Endothelial cell (in vitro differentiated cells): ENCODE data around the gene TTLL8. TPM values are rescaled to one million over a fixed set of nuclear protein-coding genes. Genes with fewer than 3 reads are reported as not detected.
"Not testable (repeated sequence)": the region's sequence is repeated elsewhere in the genome, so short reads cannot be mapped to it uniquely, and the experiment has no call there.

Experiments used
- DNase-seq: peaks from one replicate; pipeline ENCODE4 v3.0.0; 2021; ENCODE audit warnings: low spot score
- H3K27ac Mint-ChIP-seq: one replicate; pipeline ENCODE4 v1.8.0; 2021; ENCODE audit warnings: mixed read lengths, inconsistent platforms; ENCODE audit not compliant: unreplicated experiment
- H3K27me3 Mint-ChIP-seq: one replicate; pipeline ENCODE4 v1.8.0; 2021; ENCODE audit warnings: mild to moderate bottlenecking, moderate library complexity, mixed read lengths, inconsistent platforms; ENCODE audit not compliant: unreplicated experiment
- H3K36me3 Mint-ChIP-seq: one replicate; pipeline ENCODE4 v1.8.0; 2021; ENCODE audit warnings: mild to moderate bottlenecking, low read depth, mixed read lengths, inconsistent platforms; ENCODE audit not compliant: unreplicated experiment
- H3K4me1 Mint-ChIP-seq: one replicate; pipeline ENCODE4 v1.8.0; 2021; ENCODE audit warnings: mild to moderate bottlenecking, mixed read lengths, inconsistent platforms; ENCODE audit not compliant: unreplicated experiment
- H3K4me3 Mint-ChIP-seq: one replicate; pipeline ENCODE4 v1.8.0; 2021; ENCODE audit warnings: mild to moderate bottlenecking, mixed read lengths, inconsistent platforms; ENCODE audit not compliant: unreplicated experiment
- H3K9me3 Mint-ChIP-seq: one replicate; pipeline ENCODE4 v1.8.0; 2021; ENCODE audit warnings: mixed read lengths, inconsistent platforms; ENCODE audit not compliant: unreplicated experiment
- CTCF ChIP-seq: fragments of 200-600 bp; sonication (generic); IDR thresholded peaks from one replicate; pipeline ENCODE4 v1.5.0; 2021; ENCODE audit warnings: antibody characterized with exemption; ENCODE audit not compliant: unreplicated experiment
- total RNA-seq: library from RNA; stranded (reverse); fragmentation: NEBNext Ultra II Directional; extraction: Animal tissue kit (Norgen Biotek cat#: 25700); gene quantifications from one replicate; pipeline ENCODE4 v1.2.1, GENCODE V29; 2021; ENCODE audit not compliant: unreplicated experiment

The TTLL8 gene
- total RNA-seq, 1 donor from 2014 or later, result not detected

- H3K4me1 Mint-ChIP-seq, result peaks cover 5% of the 10 kb centered on the region
- no peaks in the 10 kb centered on the region for H3K36me3 Mint-ChIP-seq
- no peak overlapping the region for H3K27ac Mint-ChIP-seq
Measured at GRCh38 chr22:50087646-50088045, 29.5 kb upstream of the TTLL8 start.

GRCh38 chr22:50086975-50087374 is 28.9 kb upstream of the TTLL8 start:
- not testable (repeated sequence) for H3K27ac Mint-ChIP-seq, H3K4me1 Mint-ChIP-seq, H3K4me3 Mint-ChIP-seq, DNase-seq, H3K9me3 Mint-ChIP-seq, H3K27me3 Mint-ChIP-seq, H3K36me3 Mint-ChIP-seq

More at GRCh38 chr22:50087646-50088045, 29.5 kb upstream of the TTLL8 start:
- no peak for TF ChIP-seq CTCF
- Mint-ChIP-seq H3K9me3 (peaks cover 6% of the 10 kb centered on the region), H3K27me3 (peaks cover 8% of the 10 kb centered on the region), H3K4me3 (no peak overlapping the region)
- DNase-seq, result no peak

GRCh38 chr22:50086526-50086925 is 28.4 kb upstream of the TTLL8 start:
- no peak for DNase-seq
- peaks cover 6% of the 10 kb centered on the region for H3K9me3 Mint-ChIP-seq
- TF ChIP-seq CTCF, result no peak
- H3K27ac Mint-ChIP-seq, result no peak overlapping the region
- H3K27me3 Mint-ChIP-seq, result peaks cover 10% of the 10 kb centered on the region
- H3K4me1 Mint-ChIP-seq, result peaks cover 5% of the 10 kb centered on the region
- H3K4me3 Mint-ChIP-seq, result no peak overlapping the region
- no peaks in the 10 kb centered on the region for H3K36me3 Mint-ChIP-seq

GRCh38 chr22:50085211-50085972 is 27.3 kb upstream of the TTLL8 start, which contains the start of gene MLC1:
Gene MLC1, minus strand, starts transcription at chr22:50085426. Its CDS starts 524 bp downstream, at chr22:50084902.
- TF ChIP-seq CTCF, result no peak
- Mint-ChIP-seq H3K4me1 (peaks cover 5% of the 10 kb centered on the region), H3K9me3 (peaks cover 6% of the 10 kb centered on the region), H3K4me3 (no peak within 1 kb of the TSS), H3K27ac (no peak within 1 kb of the TSS), H3K36me3 (no peaks in the 10 kb centered on the region), H3K27me3 (peaks cover 10% of the 10 kb centered on the region)
- DNase-seq, result no peak

GRCh38 chr22:50084614-50085021 is 26.5 kb upstream of the TTLL8 start:
- H3K36me3 Mint-ChIP-seq, result no peaks in the 10 kb centered on the region
- no peak overlapping the region for H3K4me3 Mint-ChIP-seq
- peaks cover 6% of the 10 kb centered on the region for H3K9me3 Mint-ChIP-seq
- TF ChIP-seq CTCF, result no peak
- H3K27ac Mint-ChIP-seq, result no peak overlapping the region
- DNase-seq, result no peak
- peaks cover 5% of the 10 kb centered on the region for H3K4me1 Mint-ChIP-seq
- peaks cover 10% of the 10 kb centered on the region for H3K27me3 Mint-ChIP-seq
